GM12878 (cell line): ENCODE data around the gene DRD3.

Experiments used
- BHLHE40 ChIP-seq, 2 experiments: fragments of 450-650 bp in 1 of 2; IDR thresholded peaks; 2 replicates each; pipeline ENCODE4 v1.6.1; 2011 to 2017; ENCODE audit warnings: low read depth in 2 of 2, borderline replicate concordance in 1 of 2, improper control_type of control experiment in 1 of 2, low read length in 1 of 2, mild to moderate bottlenecking in 1 of 2
- EP300 ChIP-seq, 2 experiments: fragments of 150-350 bp in 1 of 2; IDR thresholded peaks; 2 replicates each; pipeline ENCODE4 v1.6.1; 2011 to 2012; ENCODE audit warnings: low read depth in 2 of 2, low read length in 2 of 2, borderline replicate concordance in 1 of 2, improper control_type of control experiment in 1 of 2, inconsistent platforms in 1 of 2; ENCODE audit not compliant: control insufficient read depth in 1 of 2
- ESRRA ChIP-seq: IDR thresholded peaks from 2 replicates; pipeline ENCODE4 v1.6.1; 2012; ENCODE audit warnings: mild to moderate bottlenecking, low read length, improper control_type of control experiment
- HDAC2 ChIP-seq: fragments of 200-600 bp; sonication (generic); IDR thresholded peaks from 2 replicates; pipeline ENCODE4 v1.6.1; 2017
- PAX8 ChIP-seq: fragments of 450-650 bp; IDR thresholded peaks from 2 replicates; pipeline ENCODE4 v1.6.1; 2017; ENCODE audit warnings: mild to moderate bottlenecking, moderate library complexity
- POLR2AphosphoS5 ChIP-seq: IDR thresholded peaks from 2 replicates; pipeline ENCODE4 v1.6.1; 2011; ENCODE audit warnings: mild to moderate bottlenecking, low read length, inconsistent platforms
- POU2F2 ChIP-seq: IDR thresholded peaks from 3 replicates; pipeline ENCODE4 v1.6.1; 2011; ENCODE audit warnings: low read depth, mild to moderate bottlenecking, low read length, borderline replicate concordance
- RFX5 ChIP-seq: IDR thresholded peaks from 2 replicates; pipeline ENCODE4 v1.6.1; 2011; ENCODE audit warnings: low read depth, low read length, improper control_type of control experiment
- SP1 ChIP-seq: IDR thresholded peaks from one replicate; pipeline ENCODE4 v1.6.1; 2011; ENCODE audit warnings: low read depth, low read length
- SRF ChIP-seq, 2 experiments: IDR thresholded peaks; 2 replicates each; pipeline ENCODE4 v1.6.1; 2011; ENCODE audit warnings: low read depth in 2 of 2, low read length in 2 of 2, mild to moderate bottlenecking in 1 of 2, moderate library complexity in 1 of 2
- SUZ12 ChIP-seq: fragments of 200-600 bp; sonication (generic); IDR thresholded peaks from one replicate; pipeline ENCODE4 v1.6.1; 2018; ENCODE audit warnings: antibody characterized with exemption, mild to moderate bottlenecking; ENCODE audit not compliant: unreplicated experiment
- USF2 ChIP-seq: IDR thresholded peaks from 2 replicates; pipeline ENCODE4 v1.6.1; 2011; ENCODE audit warnings: low read depth, low read length, improper control_type of control experiment, borderline replicate concordance
- ZNF384 ChIP-seq: IDR thresholded peaks from 2 replicates; pipeline ENCODE4 v1.6.1; 2012; ENCODE audit warnings: low read depth, mild to moderate bottlenecking, low read length, improper control_type of control experiment, borderline replicate concordance
- TF ChIP-seq, protein P1 (sequence below), 3 experiments: IDR thresholded peaks in 2 of 3; conservative IDR thresholded peaks in 1 of 3; 2 replicates each; pipeline ENCODE4 v1.5.1; 2011; ENCODE audit warnings: low read depth in 3 of 3, low read length in 3 of 3, mild to moderate bottlenecking in 3 of 3, control low read depth in 2 of 3, moderate library complexity in 2 of 3, inconsistent platforms in 1 of 3, mixed read lengths in 1 of 3; ENCODE audit not compliant: control insufficient read depth in 2 of 3, insufficient read depth in 1 of 3; ENCODE audit errors: extremely low read depth in 1 of 3

GRCh38 chr3:114103858-114104257 lies 75.0 kb downstream of the DRD3 start:
- TF ChIP-seq POU2F2 (no peak), BHLHE40 (IDR thresholded peaks at IDR 0.05; ENCODE audit: borderline replicate concordance in 1 of 2, low read depth in 2 of 2, low read length in 1 of 2) (no peak), EP300 (IDR thresholded peaks at IDR 0.05; ENCODE audit: borderline replicate concordance in 1 of 2, control insufficient read depth in 1 of 2, low read depth in 2 of 2, low read length in 2 of 2) (no peak), RFX5 (no peak), POLR2AphosphoS5 (no peak), ZNF384 (no peak), SP1 (no peak), ESRRA (no peak), USF2 (no peak), HDAC2 (no peak), PAX8 (no peak), SRF (IDR thresholded peaks at IDR 0.05; ENCODE audit: low read depth in 2 of 2, low read length in 2 of 2) (no peak), SUZ12 (no peak)
- TF ChIP-seq, protein P1, sequence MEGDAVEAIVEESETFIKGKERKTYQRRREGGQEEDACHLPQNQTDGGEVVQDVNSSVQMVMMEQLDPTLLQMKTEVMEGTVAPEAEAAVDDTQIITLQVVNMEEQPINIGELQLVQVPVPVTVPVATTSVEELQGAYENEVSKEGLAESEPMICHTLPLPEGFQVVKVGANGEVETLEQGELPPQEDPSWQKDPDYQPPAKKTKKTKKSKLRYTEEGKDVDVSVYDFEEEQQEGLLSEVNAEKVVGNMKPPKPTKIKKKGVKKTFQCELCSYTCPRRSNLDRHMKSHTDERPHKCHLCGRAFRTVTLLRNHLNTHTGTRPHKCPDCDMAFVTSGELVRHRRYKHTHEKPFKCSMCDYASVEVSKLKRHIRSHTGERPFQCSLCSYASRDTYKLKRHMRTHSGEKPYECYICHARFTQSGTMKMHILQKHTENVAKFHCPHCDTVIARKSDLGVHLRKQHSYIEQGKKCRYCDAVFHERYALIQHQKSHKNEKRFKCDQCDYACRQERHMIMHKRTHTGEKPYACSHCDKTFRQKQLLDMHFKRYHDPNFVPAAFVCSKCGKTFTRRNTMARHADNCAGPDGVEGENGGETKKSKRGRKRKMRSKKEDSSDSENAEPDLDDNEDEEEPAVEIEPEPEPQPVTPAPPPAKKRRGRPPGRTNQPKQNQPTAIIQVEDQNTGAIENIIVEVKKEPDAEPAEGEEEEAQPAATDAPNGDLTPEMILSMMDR (IDR thresholded peaks at IDR 0.05 in 2 of 3, conservative IDR thresholded peaks at IDR 0.05 in 1 of 3; ENCODE audit: control insufficient read depth in 2 of 3, extremely low read depth in 1 of 3, insufficient read depth in 1 of 3, low read depth in 3 of 3, low read length in 3 of 3), result no peak
